Measurements from ENCODE around the gene PRDM16.

- TF ChIP-seq, protein P1, sequence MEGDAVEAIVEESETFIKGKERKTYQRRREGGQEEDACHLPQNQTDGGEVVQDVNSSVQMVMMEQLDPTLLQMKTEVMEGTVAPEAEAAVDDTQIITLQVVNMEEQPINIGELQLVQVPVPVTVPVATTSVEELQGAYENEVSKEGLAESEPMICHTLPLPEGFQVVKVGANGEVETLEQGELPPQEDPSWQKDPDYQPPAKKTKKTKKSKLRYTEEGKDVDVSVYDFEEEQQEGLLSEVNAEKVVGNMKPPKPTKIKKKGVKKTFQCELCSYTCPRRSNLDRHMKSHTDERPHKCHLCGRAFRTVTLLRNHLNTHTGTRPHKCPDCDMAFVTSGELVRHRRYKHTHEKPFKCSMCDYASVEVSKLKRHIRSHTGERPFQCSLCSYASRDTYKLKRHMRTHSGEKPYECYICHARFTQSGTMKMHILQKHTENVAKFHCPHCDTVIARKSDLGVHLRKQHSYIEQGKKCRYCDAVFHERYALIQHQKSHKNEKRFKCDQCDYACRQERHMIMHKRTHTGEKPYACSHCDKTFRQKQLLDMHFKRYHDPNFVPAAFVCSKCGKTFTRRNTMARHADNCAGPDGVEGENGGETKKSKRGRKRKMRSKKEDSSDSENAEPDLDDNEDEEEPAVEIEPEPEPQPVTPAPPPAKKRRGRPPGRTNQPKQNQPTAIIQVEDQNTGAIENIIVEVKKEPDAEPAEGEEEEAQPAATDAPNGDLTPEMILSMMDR (conservative IDR thresholded peaks at IDR 0.05 in 1 of 2, IDR thresholded peaks at IDR 0.05 in 1 of 2; ENCODE audit: extremely low read depth in 1 of 2, insufficient read depth in 1 of 2, low read depth in 1 of 2, low read length in 2 of 2), result no peak
- no peak for TF ChIP-seq EZH2 (IDR thresholded peaks at IDR 0.05; ENCODE audit: borderline replicate concordance, low read length)
These were observed 350.6 kb downstream of the PRDM16 start for GRCh38 chr1:3419415-3420204.
